HG02973 (cell line): ENCODE measurements around the gene PTGFRN.
"Not testable (repeated sequence)": the region's sequence is repeated elsewhere in the genome, so short reads cannot be mapped to it uniquely, and the experiment has no call there.

Experiments used
- ATAC-seq: cut with Tn5 transposase; IDR thresholded peaks from one replicate; pipeline ENCODE4 v1.9.1; 2021; ENCODE audit warnings: moderate library complexity; ENCODE audit not compliant: unreplicated experiment

Gene PTGFRN

DNA sequence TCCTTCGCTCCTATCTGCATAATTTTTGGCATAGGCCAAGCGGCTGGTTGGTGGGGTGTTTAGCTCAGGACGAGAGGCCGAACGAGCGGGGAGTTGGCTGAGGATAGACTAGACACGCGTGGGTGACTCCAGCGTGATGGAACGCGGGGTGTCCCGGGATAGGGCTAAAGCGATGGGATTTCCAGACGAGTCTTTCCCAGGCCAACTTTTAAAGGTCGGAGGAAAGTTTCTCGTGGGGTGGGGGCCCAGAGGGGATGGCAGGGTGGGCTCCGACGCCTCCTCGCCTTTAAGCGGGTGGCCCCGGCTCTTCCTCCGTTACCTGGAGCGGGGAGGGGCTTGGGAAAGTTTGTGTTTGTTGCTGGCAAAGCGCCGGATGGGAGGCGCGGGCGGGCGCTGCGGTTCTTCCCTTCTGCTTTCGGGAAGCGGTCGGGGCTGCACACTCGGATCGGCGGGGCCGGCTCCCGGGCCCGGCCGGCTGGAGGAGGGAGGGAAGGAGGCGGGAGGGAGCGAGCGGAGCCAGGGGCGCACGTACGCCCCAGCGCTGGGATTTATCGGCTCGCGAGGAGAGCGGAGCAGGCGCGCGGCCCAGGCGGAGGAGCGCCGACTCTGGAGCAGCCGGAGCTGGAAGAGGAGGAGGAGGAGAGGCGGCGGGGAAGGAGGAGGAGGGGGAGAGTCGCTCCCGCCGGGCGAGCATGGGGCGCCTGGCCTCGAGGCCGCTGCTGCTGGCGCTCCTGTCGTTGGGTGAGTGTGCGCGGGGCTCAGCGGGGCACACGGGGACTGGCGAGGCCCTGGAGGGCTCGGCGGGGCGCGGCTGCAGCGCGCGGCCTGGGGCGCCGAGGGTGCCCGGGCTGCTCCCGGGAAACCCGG lies at the start of gene PTGFRN:
PTGFRN (plus strand) TSS at position 405 of the 867 bp plus-strand sequence; CDS start at position 693, 288 bp downstream.
- no peak for ATAC-seq

GRCh38 chr1:116860167-116860566 lies 49.5 kb upstream of the PTGFRN start:
- not testable (repeated sequence) for ATAC-seq

DNA sequence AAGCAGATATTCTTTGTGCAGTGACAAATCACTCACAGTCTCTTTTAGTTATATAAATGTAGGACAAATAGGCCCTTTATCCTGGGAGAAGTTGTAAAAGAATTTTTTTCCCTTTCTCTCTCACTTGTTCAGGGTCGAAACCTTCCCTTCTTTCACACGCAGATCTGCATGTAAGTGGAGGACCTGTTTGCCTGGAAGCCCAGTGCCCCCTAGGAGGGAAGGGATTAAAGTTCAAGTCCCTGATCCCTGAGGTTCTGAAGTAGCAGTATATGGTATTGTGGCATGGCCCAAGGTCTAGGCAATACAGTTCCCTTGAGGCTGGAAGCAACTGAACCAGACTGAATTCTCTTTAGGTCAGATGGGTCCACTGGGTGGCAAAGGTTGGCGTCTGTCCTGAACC lies 48.6 kb upstream of the PTGFRN start:
- ATAC-seq, result no peak

DNA sequence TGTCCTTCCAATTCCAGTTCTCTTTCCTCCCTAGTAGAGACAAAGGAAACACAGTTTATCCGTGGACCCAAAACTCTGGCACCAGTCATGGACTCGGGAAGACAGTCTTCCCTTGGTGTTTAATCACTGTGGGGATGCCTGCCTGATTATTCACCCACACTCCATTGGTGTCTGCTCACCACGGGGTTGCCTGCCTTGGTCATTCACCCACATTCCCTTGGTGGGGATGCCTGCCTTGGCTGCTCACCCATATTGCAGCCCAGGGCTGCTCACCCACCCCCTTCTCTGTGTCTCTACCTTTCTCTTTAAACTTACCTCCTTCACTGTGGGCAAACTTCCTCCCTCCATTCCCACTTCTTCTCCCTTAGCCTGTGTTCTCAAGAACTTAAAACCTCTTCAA lies 46.7 kb upstream of the PTGFRN start:
- not testable (repeated sequence) for ATAC-seq

GRCh38 chr1:116866478-116866877 lies 43.2 kb upstream of the PTGFRN start:
- ATAC-seq, result not testable (repeated sequence)

DNA sequence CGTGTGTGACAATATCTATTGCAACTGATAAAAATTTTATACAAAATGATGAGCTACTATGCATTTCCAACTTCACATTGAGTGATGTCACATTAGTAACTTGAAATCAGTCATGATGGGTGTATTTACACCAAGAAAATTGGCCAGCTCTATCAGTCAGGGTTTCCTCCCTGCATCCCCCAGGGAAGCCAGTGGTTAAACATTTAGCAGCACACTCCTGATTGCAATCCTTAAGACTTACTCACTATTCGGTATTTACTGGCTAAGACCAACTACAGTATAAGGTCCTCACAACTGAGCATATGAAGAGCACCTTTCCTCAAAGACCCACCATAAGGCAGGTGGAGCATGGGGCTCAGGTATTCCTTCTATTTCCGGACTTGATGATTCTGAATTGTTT lies 41.3 kb upstream of the PTGFRN start:
- no peak for ATAC-seq

GRCh38 chr1:116869611-116870010 lies 40.1 kb upstream of the PTGFRN start:
- ATAC-seq, result no peak

GRCh38 chr1:116870300-116870699 lies 39.4 kb upstream of the PTGFRN start:
- ATAC-seq, result no peak

DNA sequence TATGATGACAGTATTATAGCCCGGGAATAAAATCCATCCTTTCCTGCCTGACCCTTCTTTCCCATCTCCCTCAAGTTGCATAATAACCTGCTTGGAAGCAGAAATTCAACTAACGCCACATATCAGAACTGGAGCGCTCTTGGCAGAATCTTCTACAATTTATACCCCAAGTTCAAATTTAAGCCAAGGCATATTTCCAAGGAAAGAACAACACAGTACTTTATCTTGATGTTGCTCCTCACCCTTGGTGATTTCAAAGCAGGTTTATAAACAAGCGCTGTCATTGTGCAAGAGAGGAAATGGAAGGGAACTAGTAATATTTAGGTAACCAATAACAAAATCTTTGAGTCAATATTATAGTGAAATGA lies 38.0 kb upstream of the PTGFRN start:
- no peak for ATAC-seq

DNA sequence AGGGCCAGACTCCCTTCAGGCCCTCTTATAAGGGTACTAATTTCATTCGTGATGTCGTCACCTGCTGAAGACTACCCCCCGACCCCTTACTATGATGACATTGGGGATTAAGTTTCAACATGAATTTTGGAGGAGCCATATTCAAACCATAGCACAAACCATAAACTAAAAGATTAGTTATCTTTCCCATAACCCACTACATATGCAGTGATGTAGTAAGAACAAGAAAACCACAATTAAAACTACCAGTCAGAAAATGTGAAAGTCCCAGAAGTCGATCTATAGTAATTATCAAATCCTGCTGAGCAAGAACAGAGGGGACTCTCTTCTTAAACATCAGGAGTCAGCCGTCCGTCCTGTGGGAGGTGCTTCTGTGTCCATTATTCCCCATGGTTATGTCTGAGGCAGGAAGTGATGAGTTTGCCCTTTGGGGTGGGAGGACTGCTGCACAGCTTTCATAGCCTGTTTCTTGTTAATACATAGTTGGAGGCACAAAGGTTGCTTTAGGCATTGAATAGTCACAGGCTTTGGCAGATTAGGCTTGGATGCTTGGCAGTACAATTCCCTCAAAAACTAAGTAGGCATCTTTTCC lies 35.9 kb upstream of the PTGFRN start:
- no peak for ATAC-seq

GRCh38 chr1:116874733-116875249 lies 34.9 kb upstream of the PTGFRN start:
- ATAC-seq, result no peak

- no peak for ATAC-seq
Observed at GRCh38 chr1:116875391-116875790, 34.3 kb upstream of the PTGFRN start.

DNA sequence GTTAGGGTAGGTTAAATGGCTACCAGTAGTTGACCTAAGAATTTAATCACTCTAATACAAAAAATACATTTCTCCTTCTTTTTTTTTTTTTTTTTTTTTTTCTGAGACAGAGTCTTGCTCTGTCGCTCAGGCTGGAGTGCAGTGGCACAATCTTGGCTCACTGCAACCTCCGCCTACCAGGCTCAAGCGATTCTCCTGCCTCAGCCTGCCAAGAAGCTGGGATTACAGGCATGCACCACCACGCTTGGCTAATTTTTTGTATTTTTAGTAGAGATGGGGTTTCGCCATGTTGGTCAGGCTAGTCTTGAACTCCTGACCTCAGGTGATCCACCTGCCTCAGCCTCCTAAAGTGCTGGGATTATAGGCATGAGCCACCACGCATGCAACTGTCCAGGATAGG lies 33.8 kb upstream of the PTGFRN start:
- not testable (repeated sequence) for ATAC-seq

DNA sequence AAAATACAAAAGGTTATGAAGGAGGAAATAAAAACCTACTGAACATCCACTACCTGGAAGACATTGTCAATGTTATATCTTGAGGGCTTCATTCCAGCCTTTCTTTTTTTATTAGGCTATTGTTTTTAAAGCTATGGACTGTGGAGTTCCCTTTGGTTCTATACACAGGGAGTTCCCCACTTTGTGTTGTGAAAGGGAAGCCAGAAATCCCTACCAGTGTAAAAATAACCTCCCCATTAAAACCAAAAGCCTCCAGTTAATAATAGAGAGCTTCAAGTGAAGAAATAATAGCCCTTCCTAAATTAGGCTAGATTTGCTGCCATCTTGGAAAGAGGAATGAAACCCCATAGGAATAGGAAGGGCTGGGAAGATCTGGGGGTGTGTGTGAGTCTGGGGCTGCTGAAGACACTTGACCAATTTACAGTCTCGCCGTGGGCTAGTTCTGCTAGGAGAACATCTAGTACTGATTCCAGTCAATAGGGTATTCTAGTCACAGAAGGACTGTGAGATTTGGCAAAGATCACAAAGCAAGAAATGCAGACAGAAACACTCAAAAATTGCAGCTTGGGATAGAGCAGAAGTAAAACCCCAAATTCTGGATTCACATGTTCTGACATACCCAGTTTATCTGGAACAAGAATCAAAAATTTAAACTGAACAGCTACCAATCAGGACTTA lies 32.4 kb upstream of the PTGFRN start:
- no peak for ATAC-seq

DNA sequence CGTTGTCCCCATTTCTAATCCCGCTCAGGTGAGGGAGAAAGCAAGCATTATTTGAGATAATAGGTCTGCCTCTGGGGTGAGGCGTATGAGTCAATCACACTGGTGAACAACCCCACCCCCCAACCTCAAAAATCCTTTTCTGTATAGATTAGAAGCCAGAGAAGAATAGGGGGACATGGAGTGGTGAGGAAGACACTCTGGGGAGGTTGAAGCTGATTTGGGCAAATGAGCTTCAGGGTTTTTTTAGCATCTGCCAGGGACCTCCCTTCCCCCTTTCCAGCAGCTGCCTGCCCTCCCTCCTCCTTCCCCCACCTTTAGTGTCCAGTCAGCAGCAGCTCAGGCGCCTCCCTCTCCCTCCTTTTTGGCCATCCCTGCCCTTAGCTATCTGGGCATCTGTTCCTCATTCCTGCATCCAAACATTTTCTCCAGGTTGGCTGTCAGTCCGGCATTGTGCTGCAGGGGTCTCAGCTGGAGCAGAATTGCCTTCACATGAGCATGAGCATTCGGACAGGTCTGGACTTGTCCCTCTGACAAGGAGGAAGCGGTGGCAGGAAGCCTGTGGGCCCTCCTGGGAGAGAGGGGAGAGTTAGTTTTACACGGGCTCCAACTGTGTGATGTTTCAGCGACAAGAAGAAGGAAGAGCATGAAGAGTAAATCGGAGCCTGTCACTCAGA lies 30.8 kb upstream of the PTGFRN start:
- ATAC-seq, result no peak

- no peak for ATAC-seq
Observed at GRCh38 chr1:116879478-116880133, 30.1 kb upstream of the PTGFRN start.

GRCh38 chr1:116880917-116881316 lies 28.8 kb upstream of the PTGFRN start:
- ATAC-seq, result no peak

- no peak for ATAC-seq
Observed at GRCh38 chr1:116881879-116882520, 27.7 kb upstream of the PTGFRN start.

- no peak for ATAC-seq
Observed at GRCh38 chr1:116882866-116883265, 26.9 kb upstream of the PTGFRN start.

DNA sequence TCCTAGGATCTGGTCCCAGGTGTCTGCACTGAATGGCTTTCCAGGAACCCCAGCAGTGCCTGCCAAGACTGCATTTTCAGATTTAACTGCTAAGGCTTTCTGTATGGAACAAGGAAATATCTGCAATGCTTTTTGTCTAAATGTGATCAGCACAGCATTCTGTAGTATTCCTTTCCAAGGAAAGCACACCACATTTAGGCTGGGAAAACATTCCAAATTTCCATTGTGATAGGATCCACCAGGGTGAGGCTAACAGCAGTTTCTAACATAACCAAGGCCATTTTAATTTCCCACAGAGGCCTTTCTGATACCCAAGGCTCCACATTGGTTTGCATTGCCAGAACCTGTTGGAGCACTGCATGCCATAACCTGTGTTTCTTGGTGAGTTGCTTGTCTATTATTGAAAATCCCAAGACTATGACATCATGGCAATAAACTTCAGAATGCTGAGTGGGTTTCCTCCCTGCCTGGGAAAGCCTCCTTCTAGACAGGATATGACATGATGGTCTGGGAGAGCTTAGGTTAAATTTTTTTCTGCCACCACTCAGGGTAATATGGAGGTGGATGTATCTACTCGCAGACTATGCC lies 23.3 kb upstream of the PTGFRN start:
- no peak for ATAC-seq
